ENCODE measurements around the gene EYS. TPM values are rescaled to one million over a fixed set of nuclear protein-coding genes. Genes with fewer than 3 reads are reported as not detected.

Gene EYS
- total RNA-seq, 1 experiment from 2014 or later: not detected

DNA sequence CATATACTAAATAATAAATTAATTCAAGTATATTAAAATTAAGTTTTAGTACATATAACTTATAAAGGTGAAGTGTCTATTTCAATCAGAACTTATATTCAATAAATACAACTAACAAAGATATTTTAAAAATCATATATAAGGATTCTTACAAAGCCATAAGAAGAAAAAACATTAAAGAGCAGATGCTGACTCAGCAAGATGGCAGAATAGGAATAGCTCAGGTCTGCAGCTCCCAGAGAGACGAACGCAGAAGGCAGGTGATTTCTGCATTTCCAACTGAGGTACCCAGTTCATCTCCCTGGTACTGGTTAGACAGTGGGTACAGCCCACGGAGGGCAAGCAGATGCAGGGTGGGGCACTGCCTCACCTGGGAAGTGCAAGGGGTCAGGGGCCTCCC lies 811.1 kb downstream of the EYS start:
- H4K8ac ChIP-seq (replicated peaks; ENCODE audit: insufficient read length, low read depth, low read length): no peak overlapping the region
- no peak overlapping the region for H2BK5ac ChIP-seq (ENCODE audit: insufficient read length, low read length)
- H3K27ac ChIP-seq (ENCODE audit: insufficient read length, low read depth, low read length): no peak overlapping the region
- H2BK120ac ChIP-seq (ENCODE audit: low read depth, low read length, poor library complexity, severe bottlenecking): no peak overlapping the region
- H3K27me3 ChIP-seq (ENCODE audit: insufficient read depth, low read length): no peaks in the 10 kb centered on the region
- H3K23ac ChIP-seq (ENCODE audit: insufficient read length, low read depth, low read length): no peak overlapping the region
- H3K23me2 ChIP-seq (ENCODE audit: insufficient read length, low read depth, low read length, poor library complexity, severe bottlenecking): no peaks in the 10 kb centered on the region
- no peak overlapping the region for H2BK12ac ChIP-seq (ENCODE audit: insufficient read length, low read depth, low read length)
- H2AK5ac ChIP-seq (ENCODE audit: insufficient read length, low read length): no peak overlapping the region
- no peak overlapping the region for H2AFZ ChIP-seq (ENCODE audit: low read length)
- no peak overlapping the region for H3K9ac ChIP-seq (ENCODE audit: extremely low read depth, insufficient read length, low read length)
- no peaks in the 10 kb centered on the region for H4K20me1 ChIP-seq (ENCODE audit: control insufficient read depth, insufficient read depth, insufficient read length)
- Mint-ChIP-seq H3K4me1 (peaks cover 11 to 18% of the 10 kb centered on the region in 2 experiments), H3K27ac (0 out of 7 replicates have a peak overlapping the region, but pooled peaks of 1 of the 3 experiments have one; percentile 27), H3K9me3 (peaks cover 3% of the 10 kb centered on the region in 2 experiments; a peak in 3 of 5 replicates), H3K36me3 (ENCODE audit: insufficient read depth in 1 of 3, low read depth in 3 of 3) (peaks cover 0 to 2% (median 0%) of the 10 kb centered on the region in 3 experiments; a peak in 2 of 7 replicates), H3K27me3 (ENCODE audit: low read depth) (no peaks in the 10 kb centered on the region), H3K4me3 (no peak overlapping the region)
- no peaks in the 10 kb centered on the region; the same call in 1 of the 2 replicates for H3K4me1 ChIP-seq (ENCODE audit: insufficient read depth, low read length)
- H3K79me1 ChIP-seq (ENCODE audit: insufficient read depth, low read depth, low read length, poor library complexity, severe bottlenecking): no peaks in the 10 kb centered on the region
- no peak overlapping the region for H3K18ac ChIP-seq (ENCODE audit: insufficient read length, low read depth, low read length)
- TF ChIP-seq CTCF (conservative IDR thresholded peaks at IDR 0.05): no peak
- H3K4ac ChIP-seq (ENCODE audit: low read depth, low read length): no peak overlapping the region
- no peak overlapping the region for H3K4me2 ChIP-seq (ENCODE audit: insufficient read depth, insufficient read length, low read length)
- H3K9me3 ChIP-seq (ENCODE audit: control insufficient read depth, low read depth, low read length): no peaks in the 10 kb centered on the region
- no peak overlapping the region for H3K56ac ChIP-seq (ENCODE audit: insufficient read length, low read depth, low read length)
- H3K79me2 ChIP-seq (ENCODE audit: insufficient read depth, low read length): no peaks in the 10 kb centered on the region
- H4K91ac ChIP-seq (ENCODE audit: insufficient read length, low read depth, low read length): no peak overlapping the region
- H2BK20ac ChIP-seq (ENCODE audit: low read depth, low read length, poor library complexity, severe bottlenecking): no peak overlapping the region
- H3T11ph ChIP-seq (ENCODE audit: low read length): no peak overlapping the region
- DNase-seq: no peak
- WGBS (ENCODE audit: extremely low coverage, insufficient read length, low lambda C conversion rate): no CpG with 5 or more reads among the region's 3 CpGs
- H2BK15ac ChIP-seq (ENCODE audit: low read depth, low read length): no peak overlapping the region
- no peak overlapping the region for H3K14ac ChIP-seq (ENCODE audit: insufficient read depth, low read length)
- H4K5ac ChIP-seq (ENCODE audit: insufficient read length, low read depth, low read length): no peak overlapping the region
